ENCODE measurements around the gene CSTF3.
"Not testable (repeated sequence)": the region's sequence is repeated elsewhere in the genome, so short reads cannot be mapped to it uniquely, and the experiment has no call there.

Gene CSTF3

GRCh38 chr11:33133761-33134160 is 27.5 kb downstream of the CSTF3 start:
- H3K27me3 ChIP-seq (ENCODE audit: insufficient read depth, low read length): no peaks in the 10 kb centered on the region
- H2AFZ ChIP-seq (ENCODE audit: low read length, unreplicated experiment): no peak overlapping the region
- H3K4me1 ChIP-seq (ENCODE audit: control insufficient read depth, insufficient read depth, low read length, unreplicated experiment): peaks cover 29% of the 10 kb centered on the region
- H3K27ac ChIP-seq (ENCODE audit: low read depth, low read length): no peak overlapping the region
- H3K79me2 ChIP-seq (ENCODE audit: control insufficient read depth, insufficient read depth, low read length, unreplicated experiment): peaks cover under 1% of the 10 kb centered on the region
- no peak overlapping the region for H3K4me3 ChIP-seq (ENCODE audit: low read depth, low read length)
- peaks cover 6% of the 10 kb centered on the region; the same call in 1 of the 2 replicates for H3K36me3 ChIP-seq (ENCODE audit: insufficient read depth, low read length)

DNA sequence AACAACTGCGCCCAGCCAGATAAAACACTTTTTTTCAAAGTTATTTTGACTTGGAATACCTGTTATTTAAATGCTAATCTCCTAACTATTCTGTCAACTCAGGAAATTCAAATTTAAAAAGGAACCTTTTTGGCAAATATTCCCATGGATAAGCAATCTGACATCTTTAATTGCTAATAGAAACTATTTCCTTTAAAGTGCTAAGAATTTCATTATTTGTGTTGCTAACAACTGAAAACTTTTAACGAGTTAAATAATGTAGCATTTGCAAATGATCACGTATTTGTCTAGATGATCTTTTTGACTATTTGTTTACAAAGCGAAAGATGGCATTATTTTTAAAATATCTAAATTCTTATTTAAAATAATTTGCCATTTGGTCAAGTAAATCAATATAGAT is 28.8 kb downstream of the CSTF3 start:
- Histone ChIP-seq H3K27ac (ENCODE audit: low read depth, low read length) (no peak overlapping the region), H2AFZ (ENCODE audit: low read length, unreplicated experiment) (no peak overlapping the region), H3K4me1 (ENCODE audit: control insufficient read depth, insufficient read depth, low read length, unreplicated experiment) (peaks cover 24% of the 10 kb centered on the region), H3K79me2 (ENCODE audit: control insufficient read depth, insufficient read depth, low read length, unreplicated experiment) (no peaks in the 10 kb centered on the region), H3K27me3 (ENCODE audit: insufficient read depth, low read length) (no peaks in the 10 kb centered on the region), H3K36me3 (ENCODE audit: insufficient read depth, low read length) (peaks cover 6% of the 10 kb centered on the region; the same call in 1 of the 2 replicates), H3K4me3 (ENCODE audit: low read depth, low read length) (no peak overlapping the region)

DNA sequence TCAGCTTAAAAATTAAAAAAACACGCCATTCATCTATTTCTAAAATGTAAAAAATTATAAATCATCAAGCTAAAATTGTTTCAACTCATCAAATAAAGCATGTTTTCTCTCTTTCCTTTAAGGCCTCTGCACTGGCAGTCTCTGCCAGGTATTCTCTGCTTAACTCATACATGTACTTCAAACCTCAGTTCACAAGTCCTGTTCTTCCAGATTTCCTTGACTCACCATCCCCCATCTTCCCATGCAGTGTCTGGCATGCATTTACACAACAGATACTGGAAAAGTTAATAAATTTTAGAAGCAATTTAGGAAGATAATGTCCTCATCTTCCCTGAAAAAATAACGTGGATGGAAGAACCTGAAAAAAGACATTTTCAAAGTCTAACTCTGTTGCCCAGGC is 32.5 kb downstream of the CSTF3 start:
- peaks cover 12% of the 10 kb centered on the region; the same call in 1 of the 2 replicates for H3K36me3 ChIP-seq (ENCODE audit: insufficient read depth, low read length)
- H3K4me1 ChIP-seq (ENCODE audit: control insufficient read depth, insufficient read depth, low read length, unreplicated experiment): no peaks in the 10 kb centered on the region
- no peak overlapping the region for H3K4me3 ChIP-seq (ENCODE audit: low read depth, low read length)
- H3K79me2 ChIP-seq (ENCODE audit: control insufficient read depth, insufficient read depth, low read length, unreplicated experiment): no peaks in the 10 kb centered on the region
- no peak overlapping the region for H2AFZ ChIP-seq (ENCODE audit: low read length, unreplicated experiment)
- H3K27me3 ChIP-seq (ENCODE audit: insufficient read depth, low read length): no peaks in the 10 kb centered on the region
- H3K27ac ChIP-seq (ENCODE audit: low read depth, low read length): no peak overlapping the region

DNA sequence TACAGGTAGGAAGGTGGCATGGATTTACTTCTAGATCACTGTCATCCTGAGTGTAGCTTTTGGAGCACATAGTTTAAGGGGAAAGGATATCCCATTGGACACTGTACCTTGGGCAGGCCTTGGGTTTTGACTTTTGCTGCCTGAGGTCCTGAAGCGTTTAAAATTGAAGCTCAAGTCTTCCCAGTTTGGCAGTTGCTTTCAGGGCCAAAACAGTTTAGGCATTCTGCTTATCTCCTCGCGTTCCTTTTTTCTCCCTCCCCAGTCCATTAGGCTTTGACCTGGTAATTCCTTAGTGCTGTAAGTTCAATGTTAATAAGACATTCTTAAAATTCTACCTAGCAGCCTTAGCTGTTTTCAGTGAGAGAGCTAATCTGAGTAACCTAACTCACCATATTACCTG is 35.7 kb downstream of the CSTF3 start:
- H3K4me3 ChIP-seq (ENCODE audit: low read depth, low read length): no peak overlapping the region
- H2AFZ ChIP-seq (ENCODE audit: low read length, unreplicated experiment): no peak overlapping the region
- no peaks in the 10 kb centered on the region for H3K79me2 ChIP-seq (ENCODE audit: control insufficient read depth, insufficient read depth, low read length, unreplicated experiment)
- H3K27ac ChIP-seq (ENCODE audit: low read depth, low read length): no peak overlapping the region
- H3K27me3 ChIP-seq (ENCODE audit: insufficient read depth, low read length): no peaks in the 10 kb centered on the region
- H3K36me3 ChIP-seq (ENCODE audit: insufficient read depth, low read length): peaks cover 12% of the 10 kb centered on the region; the same call in 1 of the 2 replicates
- H3K4me1 ChIP-seq (ENCODE audit: control insufficient read depth, insufficient read depth, low read length, unreplicated experiment): no peaks in the 10 kb centered on the region

DNA sequence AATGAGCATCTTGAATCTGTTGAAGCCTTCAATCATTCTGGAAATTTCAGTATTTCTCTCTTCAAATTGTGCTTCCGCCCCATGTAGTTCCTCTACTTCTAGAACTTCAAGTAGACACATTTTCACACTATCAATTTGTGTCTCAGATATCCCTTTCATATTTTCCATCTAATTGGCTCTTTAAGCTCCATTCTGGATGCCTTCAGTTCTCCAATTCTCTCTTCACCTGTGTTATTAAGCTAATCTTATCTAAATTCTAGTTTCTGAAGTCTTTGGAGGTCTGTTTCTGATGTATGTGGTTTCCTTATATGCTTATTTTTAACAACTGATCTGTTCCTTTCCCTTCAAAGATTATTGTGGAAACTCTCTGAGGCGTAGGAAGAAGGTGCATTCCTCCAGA is 36.3 kb downstream of the CSTF3 start:
- no peak overlapping the region for H3K4me3 ChIP-seq (ENCODE audit: low read depth, low read length)
- peaks cover 12% of the 10 kb centered on the region; the same call in 1 of the 2 replicates for H3K36me3 ChIP-seq (ENCODE audit: insufficient read depth, low read length)
- H3K4me1 ChIP-seq (ENCODE audit: control insufficient read depth, insufficient read depth, low read length, unreplicated experiment): no peaks in the 10 kb centered on the region
- no peaks in the 10 kb centered on the region for H3K79me2 ChIP-seq (ENCODE audit: control insufficient read depth, insufficient read depth, low read length, unreplicated experiment)
- H2AFZ ChIP-seq (ENCODE audit: low read length, unreplicated experiment): no peak overlapping the region
- H3K27me3 ChIP-seq (ENCODE audit: insufficient read depth, low read length): no peaks in the 10 kb centered on the region
- no peak overlapping the region for H3K27ac ChIP-seq (ENCODE audit: low read depth, low read length)

DNA sequence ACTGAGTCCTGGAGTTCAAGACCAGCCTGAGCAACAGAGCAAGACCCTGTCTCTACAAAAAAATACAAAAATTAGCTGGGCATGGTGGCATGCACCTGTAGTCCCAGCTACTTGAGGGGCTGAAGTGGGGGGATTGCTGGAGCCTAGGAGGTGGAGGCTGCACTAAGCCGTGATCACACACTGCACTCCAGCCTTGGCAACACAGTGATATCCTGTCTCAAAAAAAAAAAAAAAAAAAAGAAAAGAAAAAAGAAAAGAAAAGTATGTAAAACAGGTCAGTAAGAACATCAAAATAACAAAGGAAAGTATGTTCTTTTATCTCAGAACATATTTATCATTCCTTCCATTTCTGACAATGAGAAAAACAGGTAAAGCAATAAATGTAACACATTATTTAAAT is 38.6 kb downstream of the CSTF3 start:
- peaks cover 12% of the 10 kb centered on the region; the same call in 1 of the 2 replicates for H3K36me3 ChIP-seq (ENCODE audit: insufficient read depth, low read length)
- H3K79me2 ChIP-seq (ENCODE audit: control insufficient read depth, insufficient read depth, low read length, unreplicated experiment); H2AFZ ChIP-seq (ENCODE audit: low read length, unreplicated experiment); H3K4me3 ChIP-seq (ENCODE audit: low read depth, low read length); H3K27ac ChIP-seq (ENCODE audit: low read depth, low read length); H3K4me1 ChIP-seq (ENCODE audit: control insufficient read depth, insufficient read depth, low read length, unreplicated experiment); H3K27me3 ChIP-seq (ENCODE audit: insufficient read depth, low read length): not testable (repeated sequence)

GRCh38 chr11:33116535-33116934 is 44.7 kb downstream of the CSTF3 start:
- Histone ChIP-seq H3K36me3 (ENCODE audit: insufficient read depth, low read length) (no peaks in the 10 kb centered on the region), H3K4me3 (ENCODE audit: low read depth, low read length) (no peak overlapping the region), H3K27me3 (ENCODE audit: insufficient read depth, low read length) (no peaks in the 10 kb centered on the region), H3K27ac (ENCODE audit: low read depth, low read length) (no peak overlapping the region), H3K79me2 (ENCODE audit: control insufficient read depth, insufficient read depth, low read length, unreplicated experiment) (no peaks in the 10 kb centered on the region), H3K4me1 (ENCODE audit: control insufficient read depth, insufficient read depth, low read length, unreplicated experiment) (no peaks in the 10 kb centered on the region), H2AFZ (ENCODE audit: low read length, unreplicated experiment) (no peak overlapping the region)

GRCh38 chr11:33110083-33110482 is 51.2 kb downstream of the CSTF3 start:
- H3K27me3 ChIP-seq (ENCODE audit: insufficient read depth, low read length): no peaks in the 10 kb centered on the region
- H3K27ac ChIP-seq (ENCODE audit: low read depth, low read length): no peak overlapping the region
- H3K4me1 ChIP-seq (ENCODE audit: control insufficient read depth, insufficient read depth, low read length, unreplicated experiment): no peaks in the 10 kb centered on the region
- no peak overlapping the region for H2AFZ ChIP-seq (ENCODE audit: low read length, unreplicated experiment)
- H3K36me3 ChIP-seq (ENCODE audit: insufficient read depth, low read length): peaks cover 8% of the 10 kb centered on the region; the same call in 1 of the 2 replicates
- no peak overlapping the region for H3K4me3 ChIP-seq (ENCODE audit: low read depth, low read length)
- no peaks in the 10 kb centered on the region for H3K79me2 ChIP-seq (ENCODE audit: control insufficient read depth, insufficient read depth, low read length, unreplicated experiment)

DNA sequence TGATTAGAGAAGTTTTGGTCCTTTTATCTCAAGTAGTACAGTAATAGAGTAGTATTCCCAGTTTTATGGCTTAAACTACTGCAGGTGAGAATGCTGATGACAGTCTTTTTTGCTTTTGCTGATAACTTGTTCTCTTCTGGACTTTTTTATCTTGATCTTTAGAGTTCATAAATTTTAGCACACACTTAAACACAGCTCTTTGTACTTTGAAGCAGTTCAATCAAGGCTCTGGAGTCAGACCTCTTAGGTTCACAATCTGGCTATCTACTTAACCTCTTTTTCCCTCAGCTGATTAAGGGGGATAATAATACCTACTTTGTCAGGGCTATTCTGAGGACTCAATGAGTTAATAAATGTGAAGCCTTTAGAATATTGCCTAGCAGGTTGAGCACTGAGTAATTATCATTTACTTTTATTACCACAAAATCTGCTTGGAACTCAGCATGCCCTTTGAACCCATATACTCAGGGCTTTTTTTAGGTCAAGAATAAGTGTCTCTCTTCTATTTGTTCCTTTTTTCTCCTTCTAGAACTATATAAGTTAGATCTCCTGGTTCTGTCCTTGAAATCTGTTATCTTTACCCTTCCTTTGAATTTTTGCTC is 51.9 kb downstream of the CSTF3 start:
- H3K27me3 ChIP-seq (ENCODE audit: insufficient read depth, low read length): no peaks in the 10 kb centered on the region
- no peak overlapping the region for H2AFZ ChIP-seq (ENCODE audit: low read length, unreplicated experiment)
- no peaks in the 10 kb centered on the region for H3K79me2 ChIP-seq (ENCODE audit: control insufficient read depth, insufficient read depth, low read length, unreplicated experiment)
- no peak overlapping the region for H3K27ac ChIP-seq (ENCODE audit: low read depth, low read length)
- H3K36me3 ChIP-seq (ENCODE audit: insufficient read depth, low read length): peaks cover 8% of the 10 kb centered on the region; the same call in 1 of the 2 replicates
- no peaks in the 10 kb centered on the region for H3K4me1 ChIP-seq (ENCODE audit: control insufficient read depth, insufficient read depth, low read length, unreplicated experiment)
- no peak overlapping the region for H3K4me3 ChIP-seq (ENCODE audit: low read depth, low read length)

DNA sequence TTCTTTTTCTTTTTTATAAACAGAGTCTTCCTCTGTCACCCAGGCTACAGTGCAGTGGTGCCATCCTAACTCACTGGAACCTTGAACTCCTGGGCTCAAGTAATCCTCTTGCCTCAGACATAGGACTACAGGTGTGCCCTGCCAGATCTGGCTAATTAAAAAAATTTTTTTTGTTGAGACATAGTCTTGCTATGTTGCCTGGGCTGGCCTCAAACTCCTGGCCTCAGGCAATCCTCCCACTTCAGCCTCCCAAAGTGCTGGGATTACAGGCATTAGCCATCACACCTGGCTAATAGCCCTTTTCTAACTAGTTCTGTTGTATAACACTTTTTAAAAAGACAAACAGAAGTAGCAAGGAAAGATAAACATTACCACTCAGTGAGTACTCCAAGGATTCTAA is 57.4 kb downstream of the CSTF3 start:
- H3K4me3 ChIP-seq (ENCODE audit: low read depth, low read length): no peak overlapping the region
- H3K4me1 ChIP-seq (ENCODE audit: control insufficient read depth, insufficient read depth, low read length, unreplicated experiment): no peaks in the 10 kb centered on the region
- no peak overlapping the region for H3K27ac ChIP-seq (ENCODE audit: low read depth, low read length)
- peaks cover 36% of the 10 kb centered on the region for H3K36me3 ChIP-seq (ENCODE audit: insufficient read depth, low read length)
- no peak overlapping the region for H2AFZ ChIP-seq (ENCODE audit: low read length, unreplicated experiment)
- H3K27me3 ChIP-seq (ENCODE audit: insufficient read depth, low read length): no peaks in the 10 kb centered on the region
- no peaks in the 10 kb centered on the region for H3K79me2 ChIP-seq (ENCODE audit: control insufficient read depth, insufficient read depth, low read length, unreplicated experiment)

DNA sequence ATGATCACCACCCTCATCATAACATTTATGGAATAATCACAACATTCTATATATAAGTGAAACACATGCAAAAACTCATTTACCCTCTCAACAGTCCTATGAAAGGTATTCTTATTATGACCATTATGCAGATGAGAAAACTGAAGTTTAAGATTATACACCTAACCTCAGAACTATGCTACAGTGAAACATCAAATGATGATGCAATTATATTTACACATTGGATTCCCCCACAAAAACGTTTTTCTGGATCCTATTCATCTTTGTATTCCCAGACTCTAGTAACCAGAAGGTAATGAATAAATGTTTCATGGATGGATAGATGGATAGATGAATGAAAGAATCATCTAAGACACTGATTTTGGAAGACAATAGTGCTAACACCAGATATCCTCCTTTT is 67.1 kb downstream of the CSTF3 start:
- no peaks in the 10 kb centered on the region for H3K27me3 ChIP-seq (ENCODE audit: insufficient read depth, low read length)
- no peak overlapping the region for H3K4me3 ChIP-seq (ENCODE audit: low read depth, low read length)
- H2AFZ ChIP-seq (ENCODE audit: low read length, unreplicated experiment): no peak overlapping the region
- peaks cover 27% of the 10 kb centered on the region for H3K36me3 ChIP-seq (ENCODE audit: insufficient read depth, low read length)
- H3K27ac ChIP-seq (ENCODE audit: low read depth, low read length): no peak overlapping the region
- H3K4me1 ChIP-seq (ENCODE audit: control insufficient read depth, insufficient read depth, low read length, unreplicated experiment): no peaks in the 10 kb centered on the region
- H3K79me2 ChIP-seq (ENCODE audit: control insufficient read depth, insufficient read depth, low read length, unreplicated experiment): no peaks in the 10 kb centered on the region
